Mesodermal cell (in vitro differentiated cells): ENCODE results near the gene REEP2.

ENCODE experiments used
- H3K27ac ChIP-seq: 2 replicates; pipeline ENCODE4 v1.7.0; 2013; ENCODE audit warnings: mild to moderate bottlenecking, low read depth, low read length, moderate library complexity; ENCODE audit not compliant: severe bottlenecking
- H3K36me3 ChIP-seq: 2 replicates; pipeline ENCODE4 v1.7.1; 2013; ENCODE audit warnings: mild to moderate bottlenecking, low read length, moderate library complexity; ENCODE audit not compliant: control insufficient read depth, insufficient read depth
- H3K4me1 ChIP-seq: one replicate; pipeline ENCODE4 v1.7.1; 2013; ENCODE audit warnings: mild to moderate bottlenecking, low read length; ENCODE audit not compliant: insufficient read depth, control insufficient read depth, poor library complexity, severe bottlenecking
- H3K4me3 ChIP-seq: 2 replicates; pipeline ENCODE4 v1.7.0; 2013; ENCODE audit warnings: low read length, control low read depth, mild to moderate bottlenecking; ENCODE audit not compliant: insufficient read depth, poor library complexity, severe bottlenecking; ENCODE audit errors: extremely low read depth
- H3K9me3 ChIP-seq: 2 replicates; pipeline ENCODE4 v1.7.1; 2013; ENCODE audit warnings: mild to moderate bottlenecking, low read length, moderate library complexity; ENCODE audit not compliant: control insufficient read depth
- WGBS, 2 experiments: methylation state at CpG; one replicate each; pipeline ENCODE4 v1.1.5; 2013; ENCODE audit warnings: missing lambda C conversion rate in 2 of 2; ENCODE audit not compliant: insufficient coverage in 2 of 2; 5-methylcytosine and 5-hydroxymethylcytosine counted together

The REEP2 gene

DNA sequence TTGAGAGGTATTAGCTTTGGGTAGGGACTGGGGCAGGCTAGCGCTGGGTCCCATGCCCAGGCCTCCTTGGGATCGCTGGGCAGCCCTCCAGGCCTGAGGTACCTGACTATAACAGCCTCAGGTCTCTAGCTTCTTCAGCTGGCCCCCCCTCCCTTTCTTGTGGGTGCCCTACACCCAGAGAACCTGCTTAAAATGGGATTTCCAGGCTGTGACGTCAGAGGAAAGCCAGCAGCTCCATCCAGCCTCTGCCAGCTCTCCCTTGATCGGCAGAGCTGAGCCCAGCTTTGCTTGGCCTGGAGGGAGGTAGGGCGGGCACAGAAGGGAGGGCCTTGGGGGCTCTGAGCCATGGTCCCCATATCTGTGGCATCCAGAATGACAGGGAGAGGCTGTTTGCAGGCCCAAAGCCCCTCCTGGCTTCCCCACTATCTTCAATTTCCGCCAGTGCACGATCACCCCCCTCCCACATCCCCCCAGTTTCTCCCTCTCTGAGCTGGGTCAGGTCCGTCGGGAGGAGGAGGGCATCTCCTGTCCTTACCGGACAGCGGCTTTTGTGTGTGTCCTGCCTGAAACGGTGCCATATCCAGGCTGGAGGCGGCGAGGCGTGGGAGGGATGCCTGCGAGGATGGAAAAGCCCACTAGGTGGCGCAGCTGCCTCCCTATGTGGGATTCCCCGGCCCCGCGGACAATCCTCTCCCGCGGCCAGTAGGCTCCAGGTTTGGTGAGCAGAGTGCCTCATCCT lies 10.8 kb downstream of the REEP2 start:
- H3K27ac ChIP-seq: no peak overlapping the region
- peaks cover 3% of the 10 kb centered on the region for H3K4me1 ChIP-seq
- H3K9me3 ChIP-seq: no peaks in the 10 kb centered on the region
- no peak overlapping the region for H3K4me3 ChIP-seq
- WGBS, 2 experiments: 12 to 24% methylated on average over 19 to 20 of the region's 22 CpGs
- no peaks in the 10 kb centered on the region for H3K36me3 ChIP-seq

DNA sequence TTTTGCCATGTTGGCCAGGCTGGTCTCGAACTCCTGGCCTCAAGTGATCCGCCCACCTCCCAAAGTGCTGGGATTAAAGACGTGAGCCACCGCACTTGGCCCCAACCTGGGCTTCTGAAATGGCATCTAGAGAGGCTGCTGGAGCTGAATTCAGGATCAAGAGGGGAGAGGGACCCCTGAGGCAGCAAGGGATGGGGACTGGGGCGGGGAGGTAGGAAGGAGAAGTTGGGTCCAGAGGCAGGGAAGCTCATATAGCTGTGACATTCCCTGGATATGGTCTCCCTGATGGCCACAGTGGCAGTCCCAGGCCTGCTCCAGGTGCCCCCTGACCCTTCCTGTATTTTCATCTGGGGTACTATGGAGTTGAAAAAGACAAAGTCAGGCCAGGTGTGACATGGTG lies 12.1 kb downstream of the REEP2 start:
- Histone ChIP-seq H3K36me3 (no peaks in the 10 kb centered on the region), H3K9me3 (no peaks in the 10 kb centered on the region), H3K27ac (no peak overlapping the region), H3K4me1 (peaks cover 3% of the 10 kb centered on the region), H3K4me3 (no peak overlapping the region)
- WGBS, 2 experiments: 89 to 97% methylated on average over 5 of the region's 5 CpGs

DNA sequence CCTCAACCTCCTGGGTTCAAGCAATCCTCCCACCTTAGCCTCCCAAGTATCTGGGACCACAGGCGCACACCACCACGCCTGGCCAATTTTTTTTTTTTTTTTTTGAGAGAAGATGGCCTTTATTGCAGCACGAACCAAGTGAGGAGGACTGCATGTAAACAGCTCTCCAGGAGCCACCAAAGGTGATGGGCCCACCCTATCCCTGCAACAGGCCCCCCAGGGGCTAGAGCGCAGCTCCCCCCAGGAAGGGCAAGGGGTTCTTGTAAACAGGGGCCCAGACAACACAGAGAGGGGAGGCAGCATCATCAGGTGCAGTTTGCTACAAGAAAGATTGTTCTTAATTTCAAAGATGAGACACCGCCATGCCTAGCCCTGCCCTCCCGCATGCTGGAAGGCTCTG lies 13.9 kb downstream of the REEP2 start:
- Histone ChIP-seq H3K27ac (no peak overlapping the region), H3K36me3 (no peaks in the 10 kb centered on the region), H3K4me3 (no peak overlapping the region), H3K4me1 (peaks cover 3% of the 10 kb centered on the region), H3K9me3 (no peaks in the 10 kb centered on the region)
- 98 to 100% methylated on average over 3 of the region's 6 CpGs for WGBS, 2 experiments

DNA sequence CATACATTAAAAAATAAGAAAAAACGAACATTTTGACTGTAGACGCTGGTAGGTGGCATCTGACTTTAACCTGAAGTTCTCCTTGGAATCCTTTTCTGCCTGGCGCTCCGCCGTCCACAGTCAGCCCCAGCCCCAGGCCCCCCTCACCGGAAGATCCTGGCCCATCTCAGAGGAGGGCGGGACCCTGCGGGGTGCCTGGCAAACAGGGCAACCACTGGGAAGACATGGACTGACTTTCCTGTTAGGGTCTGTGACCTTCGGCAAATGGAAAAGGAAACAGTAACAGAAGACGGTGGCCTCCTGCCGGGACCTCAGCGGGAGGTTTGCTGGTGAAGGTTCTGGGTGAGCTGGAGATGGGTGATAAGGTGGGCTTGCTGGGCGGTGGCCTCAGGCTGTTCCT lies 14.7 kb downstream of the REEP2 start:
- WGBS, 2 experiments: 91 to 92% methylated on average over 8 to 12 of the region's 13 CpGs
- H3K36me3 ChIP-seq: no peaks in the 10 kb centered on the region
- no peaks in the 10 kb centered on the region for H3K9me3 ChIP-seq
- H3K27ac ChIP-seq: no peak overlapping the region
- H3K4me3 ChIP-seq: no peak overlapping the region
- peaks cover 2% of the 10 kb centered on the region for H3K4me1 ChIP-seq

DNA sequence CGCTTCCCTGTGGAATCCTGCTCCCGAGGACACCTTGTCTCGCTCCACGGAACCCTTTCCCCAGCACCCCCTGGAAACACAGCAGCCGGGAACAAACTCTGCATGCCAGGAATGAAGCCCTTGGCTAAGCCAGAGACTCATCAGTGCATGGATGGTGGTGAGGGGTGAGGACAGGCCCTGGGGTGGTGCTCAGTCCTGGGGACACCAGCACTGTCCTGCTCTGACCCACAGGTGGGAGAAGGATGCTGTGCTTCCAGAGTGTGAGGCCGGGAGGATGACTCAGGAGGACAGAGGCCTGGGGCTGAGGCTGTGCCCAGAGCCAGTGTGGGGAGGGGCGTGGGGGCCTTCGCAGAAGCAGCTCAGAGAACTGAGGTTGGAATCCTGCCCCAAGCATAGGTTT lies 15.3 kb downstream of the REEP2 start:
- H3K4me1 ChIP-seq: peaks cover 5% of the 10 kb centered on the region
- 78 to 92% methylated on average over 5 to 8 of the region's 8 CpGs for WGBS, 2 experiments
- no peaks in the 10 kb centered on the region for H3K36me3 ChIP-seq
- no peak overlapping the region for H3K27ac ChIP-seq
- H3K4me3 ChIP-seq: no peak overlapping the region
- H3K9me3 ChIP-seq: no peaks in the 10 kb centered on the region

DNA sequence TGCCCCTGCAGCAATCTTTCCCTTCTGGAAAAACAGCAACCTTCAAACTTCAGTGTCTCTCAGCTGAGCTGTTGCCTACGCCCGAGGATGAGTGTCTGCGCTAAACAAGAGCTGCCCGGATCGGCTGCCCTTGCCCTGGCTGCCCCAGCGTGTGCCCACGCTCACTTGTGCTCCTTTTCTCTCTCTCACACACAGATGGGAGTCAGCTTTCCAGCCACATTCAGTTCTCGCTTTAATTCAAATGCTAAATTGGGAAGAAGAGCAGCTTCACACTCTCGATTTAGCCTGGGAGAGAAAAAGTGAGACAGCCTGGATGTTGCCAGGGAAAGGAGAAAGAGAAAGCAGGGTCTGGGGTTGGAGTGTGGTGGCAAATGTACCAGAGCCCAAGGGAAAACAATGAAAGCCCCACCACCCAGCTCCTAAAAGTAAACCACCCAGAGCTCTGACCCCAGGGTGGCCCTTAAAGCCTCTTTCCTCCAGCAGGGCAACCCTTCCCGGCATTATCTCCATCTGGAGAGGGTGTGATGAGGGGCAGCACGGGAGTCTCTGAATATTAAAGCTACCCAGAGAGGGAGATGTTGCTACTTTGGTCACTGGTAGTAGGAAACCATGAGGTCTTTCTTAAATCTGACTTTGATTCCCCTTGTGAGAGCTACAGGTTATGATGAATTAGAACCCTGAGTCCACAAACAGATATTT lies 16.5 kb downstream of the REEP2 start:
- peaks cover 7% of the 10 kb centered on the region for H3K4me1 ChIP-seq
- H3K36me3 ChIP-seq: no peaks in the 10 kb centered on the region
- WGBS, 2 experiments: 67 to 73% methylated on average over 8 to 9 of the region's 11 CpGs
- no peak overlapping the region for H3K4me3 ChIP-seq
- H3K27ac ChIP-seq: no peak overlapping the region
- H3K9me3 ChIP-seq: no peaks in the 10 kb centered on the region

DNA sequence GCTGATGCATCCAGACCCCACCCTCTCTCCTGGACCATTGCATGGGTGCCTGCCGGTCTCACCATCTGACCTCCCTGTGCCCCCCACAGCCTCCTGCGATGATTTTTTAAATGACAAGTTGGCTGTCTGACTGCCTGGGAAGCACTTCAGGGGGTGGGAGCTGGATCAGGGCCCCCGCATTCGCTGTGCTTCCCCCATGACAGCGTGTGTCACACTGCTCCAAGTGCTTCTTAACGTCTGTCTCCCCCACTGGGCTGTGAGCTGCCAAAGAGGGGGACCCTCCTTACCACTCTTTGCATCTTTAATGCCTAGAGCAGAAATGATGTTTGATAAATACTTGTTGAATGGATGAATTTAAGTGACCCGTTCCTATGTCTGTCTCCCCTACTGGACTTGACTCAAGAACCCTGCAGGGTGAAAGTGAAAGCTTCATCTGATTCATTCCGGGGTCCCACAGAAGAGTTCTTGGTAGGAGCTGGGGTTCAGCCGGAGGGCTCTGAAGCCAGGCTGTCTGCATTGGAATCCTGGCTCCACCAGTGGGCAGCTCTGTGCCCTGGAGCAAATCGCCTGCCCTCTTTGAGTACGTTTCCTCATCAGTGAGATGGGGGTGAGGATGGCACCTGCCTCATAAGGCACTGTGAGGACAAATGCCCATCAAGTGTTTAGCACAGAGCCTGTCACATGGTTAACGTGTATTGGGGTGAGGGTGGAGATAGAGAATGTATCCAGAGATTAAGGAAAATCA lies 18.8 kb downstream of the REEP2 start:
- no peak overlapping the region for H3K4me3 ChIP-seq
- peaks cover 7% of the 10 kb centered on the region for H3K4me1 ChIP-seq
- no peaks in the 10 kb centered on the region for H3K9me3 ChIP-seq
- H3K36me3 ChIP-seq: no peaks in the 10 kb centered on the region
- no peak overlapping the region for H3K27ac ChIP-seq
- 88 to 93% methylated on average over 11 of the region's 12 CpGs for WGBS, 2 experiments

DNA sequence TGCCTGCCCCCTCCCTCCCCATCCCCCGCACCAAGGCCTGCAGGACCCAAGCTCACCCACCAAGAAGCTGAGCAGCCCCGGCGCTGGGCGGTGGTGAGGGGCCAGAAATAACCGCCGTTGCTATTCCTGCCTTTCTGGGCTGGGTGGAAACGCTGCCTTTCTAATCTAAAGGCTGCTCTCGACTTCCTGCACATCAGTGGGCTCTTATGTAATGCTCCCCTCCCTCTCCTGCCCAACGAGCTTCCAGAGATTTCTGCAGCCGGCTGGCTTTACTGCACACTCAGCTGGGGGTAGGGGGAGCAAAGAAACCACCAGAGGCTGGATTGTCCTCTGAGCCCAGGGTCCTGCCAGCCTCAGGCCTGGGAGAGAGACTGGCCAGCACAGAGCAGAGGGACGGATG lies 19.5 kb downstream of the REEP2 start:
- 83 to 88% methylated on average over 8 to 10 of the region's 11 CpGs for WGBS, 2 experiments
- Histone ChIP-seq H3K4me3 (no peak overlapping the region), H3K36me3 (no peaks in the 10 kb centered on the region), H3K27ac (no peak overlapping the region), H3K9me3 (no peaks in the 10 kb centered on the region), H3K4me1 (peaks cover 8% of the 10 kb centered on the region)

DNA sequence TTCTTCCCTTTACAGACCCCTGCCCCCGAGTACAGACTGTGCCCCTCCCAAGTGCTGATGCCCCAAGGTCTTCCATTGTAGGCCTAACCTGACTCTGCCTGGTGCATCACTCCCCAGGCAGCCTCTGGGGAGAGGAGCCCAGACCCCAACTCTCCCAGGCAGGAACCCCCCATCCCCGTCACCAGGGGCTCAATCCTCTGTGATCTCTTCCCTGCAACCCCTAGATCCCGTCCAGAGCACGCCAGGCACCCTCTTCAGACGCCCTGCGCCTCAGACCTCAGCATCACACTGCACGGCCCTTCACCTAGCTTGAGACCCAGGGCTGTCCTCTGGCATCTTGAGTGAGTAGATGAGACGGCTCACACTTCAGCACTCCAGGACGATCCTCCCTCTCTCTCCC lies 20.0 kb downstream of the REEP2 start:
- Histone ChIP-seq H3K36me3 (no peaks in the 10 kb centered on the region), H3K4me3 (no peak overlapping the region), H3K9me3 (no peaks in the 10 kb centered on the region), H3K27ac (no peak overlapping the region), H3K4me1 (peaks cover 12% of the 10 kb centered on the region)
- 89 to 93% methylated on average over 7 to 9 of the region's 9 CpGs for WGBS, 2 experiments

DNA sequence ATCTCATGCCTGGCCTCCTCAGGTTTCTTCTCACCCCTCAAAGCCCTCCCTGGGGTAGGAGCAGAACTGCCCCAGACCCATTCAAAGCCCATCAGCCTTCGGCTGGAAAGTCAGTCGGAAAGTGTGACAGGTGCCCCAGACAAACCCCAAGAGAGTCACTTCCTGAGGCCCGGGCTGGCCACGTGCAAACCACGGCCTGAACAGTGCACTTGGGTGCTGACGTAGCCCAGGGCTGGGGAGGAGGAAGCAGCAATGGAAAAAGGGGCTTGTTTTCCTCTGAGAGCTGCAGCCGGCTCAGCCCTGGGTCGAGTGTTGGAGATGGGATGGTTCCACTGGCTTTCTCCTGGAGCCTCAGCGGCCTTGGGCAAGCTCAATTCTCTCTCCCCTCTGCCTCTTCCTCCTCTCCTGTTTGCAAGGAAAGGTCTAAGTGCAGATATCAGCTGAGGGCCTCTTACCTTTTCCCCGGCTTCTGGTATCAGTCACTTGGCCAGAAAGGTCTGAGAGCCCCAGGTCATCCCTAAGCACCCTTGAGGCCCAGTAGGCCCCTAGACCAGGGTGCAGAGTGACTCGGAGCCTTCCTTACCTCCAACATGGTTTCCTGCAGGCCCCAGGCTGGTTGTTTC lies 20.6 kb downstream of the REEP2 start:
- WGBS, 2 experiments: 91 to 93% methylated on average over 10 to 11 of the region's 11 CpGs

More for the DNA sequence above, 20.6 kb downstream of the REEP2 start:
- Histone ChIP-seq H3K9me3 (no peaks in the 10 kb centered on the region), H3K36me3 (no peaks in the 10 kb centered on the region), H3K4me1 (peaks cover 12% of the 10 kb centered on the region), H3K27ac (no peak overlapping the region), H3K4me3 (no peak overlapping the region)
